Measurements from ENCODE around the gene PTPRN2. TPM values are rescaled to one million over a fixed set of nuclear protein-coding genes. Genes with fewer than 3 reads are reported as not detected.

The PTPRN2 gene
- total and polyA plus RNA-seq, 2 of the 13 experiments (the other 11 are each of a cell fraction or from before 2014, with no cell fraction given) = 2.5 to 24.2 TPM

DNA sequence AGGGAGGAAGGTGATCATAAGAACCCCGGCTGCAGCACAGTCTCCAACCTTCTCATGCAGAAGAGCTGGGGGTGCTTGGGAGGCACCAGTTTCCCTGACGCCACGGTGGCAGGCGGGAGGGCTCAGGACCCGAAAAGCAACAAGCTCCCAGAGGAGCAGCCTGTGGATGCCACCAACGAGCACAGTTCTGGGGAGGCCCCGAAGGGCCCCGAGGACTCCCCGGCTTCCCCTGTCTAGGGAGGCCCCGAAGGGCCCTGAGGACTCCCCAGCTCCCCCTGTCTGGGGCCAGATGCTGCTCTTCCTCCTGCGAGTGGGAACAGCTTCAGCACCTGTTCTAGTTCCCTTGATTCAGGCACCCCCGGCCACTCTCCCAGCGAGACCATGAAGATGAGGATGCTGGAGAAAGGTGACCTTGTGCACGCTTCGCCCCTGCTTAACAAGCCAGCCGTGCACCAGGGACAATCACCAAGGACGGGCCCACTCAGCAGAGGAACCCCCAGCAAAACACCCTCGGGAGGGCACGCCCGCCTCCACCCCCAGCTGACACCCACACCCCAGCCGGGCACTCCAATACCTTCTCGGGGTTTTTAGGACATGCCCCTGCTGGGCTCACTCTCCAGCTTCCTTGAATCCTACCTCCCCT, 112.5 kb downstream of the PTPRN2 start (continued):
- TF ChIP-seq SMARCE1 (IDR thresholded peaks at IDR 0.05; ENCODE audit: borderline replicate concordance) (no peak), ZKSCAN8 (CRISPR knock-in tag; IDR thresholded peaks at IDR 0.05; ENCODE audit: borderline replicate concordance) (no peak), ZNF577 (CRISPR knock-in tag; IDR thresholded peaks at IDR 0.05; ENCODE audit: borderline replicate concordance, low read depth) (no peak), CBX1 (IDR thresholded peaks at IDR 0.05; ENCODE audit: low read depth) (no peak), HNF4G (IDR thresholded peaks at IDR 0.05; ENCODE audit: borderline replicate concordance, low read depth, low read length) (no peak), HNF4G (CRISPR knock-in tag; IDR thresholded peaks at IDR 0.05; ENCODE audit: borderline replicate concordance, low read depth) (no peak), MED1 (CRISPR knock-in tag; IDR thresholded peaks at IDR 0.05) (no peak)
- TF ChIP-seq, protein P1, sequence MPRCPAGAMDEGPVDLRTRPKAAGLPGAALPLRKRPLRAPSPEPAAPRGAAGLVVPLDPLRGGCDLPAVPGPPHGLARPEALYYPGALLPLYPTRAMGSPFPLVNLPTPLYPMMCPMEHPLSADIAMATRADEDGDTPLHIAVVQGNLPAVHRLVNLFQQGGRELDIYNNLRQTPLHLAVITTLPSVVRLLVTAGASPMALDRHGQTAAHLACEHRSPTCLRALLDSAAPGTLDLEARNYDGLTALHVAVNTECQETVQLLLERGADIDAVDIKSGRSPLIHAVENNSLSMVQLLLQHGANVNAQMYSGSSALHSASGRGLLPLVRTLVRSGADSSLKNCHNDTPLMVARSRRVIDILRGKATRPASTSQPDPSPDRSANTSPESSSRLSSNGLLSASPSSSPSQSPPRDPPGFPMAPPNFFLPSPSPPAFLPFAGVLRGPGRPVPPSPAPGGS (CRISPR knock-in tag; IDR thresholded peaks at IDR 0.05) = no peak

GRCh38 chr7:158474488-158474887, 113.1 kb downstream of the PTPRN2 start:
- H4K20me1 ChIP-seq (ENCODE audit: insufficient read depth, low read length) = peaks cover 42% of the 10 kb centered on the region
- H3K79me2 ChIP-seq (ENCODE audit: insufficient read depth, low read length) = no peaks in the 10 kb centered on the region
- no peak overlapping the region for H3K27ac ChIP-seq (ENCODE audit: extremely low read length, insufficient read depth, low read length)
- H3K36me3 ChIP-seq (replicated peaks in 1 of 2; ENCODE audit: control insufficient read depth in 1 of 2, insufficient read depth in 2 of 2, low read length in 2 of 2) = no peaks in the 10 kb centered on the region; a peak in 1 of 5 replicates
- H2AFZ ChIP-seq (ENCODE audit: low read length) = no peak overlapping the region
- in situ Hi-C loops (cut with HindIII; ENCODE audit: extremely low pct_ligation_motif_present, low pct_unique_long_range_greater_than_20kb) (no loop called here), intact Hi-C loops (cut with micrococcal nuclease; ENCODE audit: unreplicated experiment) (no loop called here)
- no peak overlapping the region for H3K4me2 ChIP-seq (ENCODE audit: low read depth, low read length)
- no peaks in the 10 kb centered on the region for H3K9me3 ChIP-seq (ENCODE audit: low read length)
- ATAC-seq = no peak; the same call in 2 of the 3 replicates
- H3K4me3 ChIP-seq (replicated peaks in 1 of 3; ENCODE audit: insufficient read depth in 1 of 3, low read depth in 2 of 3, low read length in 3 of 3) = no peak overlapping the region
- no peak overlapping the region for H3K9ac ChIP-seq (ENCODE audit: insufficient read depth, low read depth, low read length)
- WGBS (ENCODE audit: low lambda C conversion rate) = 93% methylated on average over 5 of the region's 16 CpGs
- DNase-seq (ENCODE audit: low spot score) = no peak
- no peaks in the 10 kb centered on the region for H3K4me1 ChIP-seq (ENCODE audit: insufficient read depth, low read length)
- TF ChIP-seq HINFP (CRISPR knock-in tag; IDR thresholded peaks at IDR 0.05; ENCODE audit: low read depth) = no peak
- ChIA-PET POLR2A (no interaction called here), CTCF (ENCODE audit: low intra/inter-chr PET ratio, low total read pairs) (no interaction called here)
- no TSS peak for BruUV-seq (replicated peaks)
- H3K27me3 ChIP-seq (ENCODE audit: control insufficient read depth in 1 of 2, insufficient read depth in 2 of 2, low read length in 2 of 2) = no peaks in the 10 kb centered on the region
- no peak for FAIRE-seq
